HepG2 (cell line): Measurements from ENCODE around the gene GALNT10. TPM values are rescaled to one million over a fixed set of nuclear protein-coding genes. Genes with fewer than 3 reads are reported as not detected.

ENCODE experiments used
- ATAC-seq: fragments of 200-7000 bp; cut with Tn5 transposase; 3 replicates; pipeline ENCODE4 v1.9.1; 2020; ENCODE audit warnings: mild to moderate bottlenecking, moderate library complexity
- BruUV-seq: library from RNA; stranded (reverse); fragments of 400-500 nt; replicated peaks from 2 replicates; lab custom pipeline; 2021; lab: Mats Ljungman, UMichigan
- CTCF ChIA-PET: fragments of 300-600 bp; formaldehyde crosslinking; extraction: SDS; loops from one replicate; lab custom pipeline; 2021; ENCODE audit warnings: low total read pairs, inconsistent platforms, low intra/inter-chr PET ratio; lab: Yijun Ruan, JAX
- POLR2A ChIA-PET: fragments of 350-600 bp; sonication (Branson Sonifier 250); formaldehyde crosslinking; loops from one replicate; lab custom pipeline; 2020; ENCODE audit warnings: antibody characterized with exemption, inconsistent platforms; lab: Yijun Ruan, JAX
- DNase-seq: peaks from one replicate; pipeline ENCODE4 v3.0.0-alpha.2; 2015; ENCODE audit warnings: low spot score
- FAIRE-seq: peaks from 3 replicates; lab custom pipeline; 2011; peaks lifted over from hg19 to GRCh38; lab: Jason Lieb, UNC
- H2AFZ ChIP-seq: one replicate; pipeline ENCODE4 v1.6.1; 2011; ENCODE audit warnings: low read length, inconsistent platforms
- H3K27ac ChIP-seq: fragments of 300-600 bp; 3 replicates; pipeline ENCODE4 v1.8.0; 2011; ENCODE audit warnings: mixed run types, mild to moderate bottlenecking, mixed read lengths, low read length, inconsistent platforms; ENCODE audit not compliant: insufficient read depth; ENCODE audit errors: extremely low read length
- H3K27me3 ChIP-seq, 2 experiments: fragments of 200-600 bp in 1 of 2; 2 replicates in 1 of 2; 3 replicates in 1 of 2; pipeline versions ENCODE4 v1.6.0 to v1.8.0; 2011; ENCODE audit warnings: low read length in 2 of 2, mild to moderate bottlenecking in 2 of 2, moderate library complexity in 2 of 2, inconsistent platforms in 1 of 2; ENCODE audit not compliant: insufficient read depth in 2 of 2, control insufficient read depth in 1 of 2
- H3K36me3 ChIP-seq, 2 experiments: fragments of 200-600 bp in 1 of 2; replicated peaks in 1 of 2; 2 replicates in 1 of 2; 3 replicates in 1 of 2; pipeline versions ENCODE4 v1.5.1 to v1.8.0; 2011; ENCODE audit warnings: low read length in 2 of 2, inconsistent platforms in 1 of 2; ENCODE audit not compliant: insufficient read depth in 2 of 2, control insufficient read depth in 1 of 2
- H3K4me1 ChIP-seq: 2 replicates; pipeline ENCODE4 v1.5.1; 2012; ENCODE audit warnings: low read length, inconsistent platforms; ENCODE audit not compliant: insufficient read depth
- H3K4me2 ChIP-seq: 2 replicates; pipeline ENCODE4 v1.6.0; 2011; ENCODE audit warnings: low read depth, low read length, inconsistent platforms
- H3K4me3 ChIP-seq, 3 experiments: fragments of 200-600 bp in 1 of 3; sonication (generic), shearing (Covaris generic) in 1 of 3; replicated peaks in 1 of 3; 2 replicates each; pipeline ENCODE4 v1.5.1; 2011 to 2016; ENCODE audit warnings: low read length in 3 of 3, inconsistent platforms in 2 of 3, low read depth in 2 of 3, mild to moderate bottlenecking in 2 of 3, control low read depth in 1 of 3, mixed read lengths in 1 of 3; ENCODE audit not compliant: insufficient read depth in 1 of 3
- H3K79me2 ChIP-seq: one replicate; pipeline ENCODE4 v1.6.1; 2011; ENCODE audit warnings: low read length, inconsistent platforms; ENCODE audit not compliant: insufficient read depth
- H3K9ac ChIP-seq: 2 replicates; pipeline ENCODE4 v1.6.0; 2011; ENCODE audit warnings: mild to moderate bottlenecking, low read depth, low read length, inconsistent platforms; ENCODE audit not compliant: insufficient read depth
- H3K9me3 ChIP-seq: 2 replicates; pipeline ENCODE4 v1.5.1; 2012; ENCODE audit warnings: mild to moderate bottlenecking, low read length
- H4K20me1 ChIP-seq: 2 replicates; pipeline ENCODE4 v1.6.0; 2011; ENCODE audit warnings: inconsistent platforms, mild to moderate bottlenecking, low read length, moderate library complexity; ENCODE audit not compliant: insufficient read depth
- ATAD3A ChIP-seq: sonication (generic); formaldehyde crosslinking; IDR thresholded peaks from 2 replicates; pipeline ENCODE4 v1.4.0; 2020; ENCODE audit warnings: missing genetic modification reagents
- CEBPG ChIP-seq: IDR thresholded peaks from 2 replicates; pipeline ENCODE4 v1.6.1; 2016
- HMGA1 ChIP-seq: sonication (generic); formaldehyde crosslinking; conservative IDR thresholded peaks from 2 replicates; pipeline ENCODE4 v1.4.0; 2020; ENCODE audit warnings: missing genetic modification reagents
- HNF1A ChIP-seq, 2 experiments: sonication (generic) in 1 of 2; formaldehyde crosslinking in 1 of 2; IDR thresholded peaks; 2 replicates each; pipeline versions ENCODE4 v1.4.0 to v1.6.1; 2016 to 2020; ENCODE audit warnings: borderline replicate concordance in 1 of 2, low read depth in 1 of 2, mild to moderate bottlenecking in 1 of 2, missing genetic modification reagents in 1 of 2
- KAT8 ChIP-seq: IDR thresholded peaks from 2 replicates; pipeline ENCODE4 v1.6.1; 2016; ENCODE audit warnings: missing genetic modification reagents, missing compliant biosample characterization
- NKX3-1 ChIP-seq: sonication (generic); formaldehyde crosslinking; IDR thresholded peaks from 2 replicates; pipeline ENCODE4 v1.5.0; 2020; ENCODE audit warnings: missing genetic modification reagents
- RERE ChIP-seq: IDR thresholded peaks from 2 replicates; pipeline ENCODE4 v1.6.1; 2016; ENCODE audit warnings: low read depth, missing genetic modification reagents, missing compliant biosample characterization
- RFX5 ChIP-seq: IDR thresholded peaks from 2 replicates; pipeline ENCODE4 v1.6.1; 2011; ENCODE audit warnings: low read depth, low read length, improper control_type of control experiment
- SOX13 ChIP-seq, 3 experiments: fragments of 450-650 bp in 1 of 3; sonication (generic) in 1 of 3; formaldehyde crosslinking in 1 of 3; IDR thresholded peaks in 2 of 3; conservative IDR thresholded peaks in 1 of 3; 2 replicates each; pipeline versions ENCODE4 v1.5.0 to v1.6.1; 2016 to 2020; ENCODE audit warnings: antibody characterized with exemption in 1 of 3, mild to moderate bottlenecking in 1 of 3, missing compliant biosample characterization in 1 of 3, missing genetic modification reagents in 1 of 3, moderate library complexity in 1 of 3
- ZBTB8A ChIP-seq: sonication (generic); formaldehyde crosslinking; IDR thresholded peaks from 2 replicates; pipeline ENCODE4 v1.4.0; 2020; ENCODE audit warnings: mild to moderate bottlenecking, low read depth, missing genetic modification reagents, borderline replicate concordance
- ZNF274 ChIP-seq: sonication (generic); formaldehyde crosslinking; IDR thresholded peaks from 2 replicates; pipeline ENCODE4 v1.5.1; 2020; ENCODE audit warnings: mild to moderate bottlenecking, missing genetic modification reagents
- WGBS: methylation state at CpG from one replicate; pipeline ENCODE4 v1.1.6; 2017; ENCODE audit warnings: low lambda C conversion rate; 5-methylcytosine and 5-hydroxymethylcytosine counted together
- in situ Hi-C: cut with HindIII; loops from 2 replicates; pipeline ENCODE4 v1.10.0; 2017; ENCODE audit warnings: low pct_unique_long_range_greater_than_20kb; ENCODE audit not compliant: extremely low pct_ligation_motif_present
- intact Hi-C: fragments of 100-400 bp; cut with micrococcal nuclease; formaldehyde crosslinking; loops from one replicate; pipeline ENCODE4 v1.10.0; 2022; ENCODE audit not compliant: unreplicated experiment
- polyA plus RNA-seq, 8 experiments: library from polyadenylated mRNA; depleted of rRNA in 3 of 8; stranded (reverse) in 7 of 8; unstranded in 1 of 8; fragments of >200 nt; fragmentation: Illumina TruSeq in 4 of 8; extraction: Trizol in 4 of 8; gene quantifications; 2 replicates each; pipeline versions ENCODE4 v1.2.1 to v1.2.3, GENCODE V29; 2011 to 2016; ENCODE audit warnings: low read depth in 4 of 8, missing spikeins in 1 of 8, mixed read lengths in 1 of 8; ENCODE audit not compliant: insufficient read depth in 1 of 8
- total RNA-seq, 5 experiments: library from RNA; depleted of rRNA; stranded (reverse); fragments of >200 nt; fragmentation: Illumina TruSeq; extraction: Trizol; gene quantifications; 2 replicates each; pipeline ENCODE4 v1.2.3, GENCODE V29; 2016; ENCODE audit warnings: low read depth in 1 of 5

Gene GALNT10
- total and polyA plus RNA-seq, 2 of the 13 experiments (the other 11 are each of a cell fraction or from before 2014, with no cell fraction given): 8.1 to 11.2 TPM

GRCh38 chr5:154300207-154300883 lies 109.8 kb downstream of the GALNT10 start (continued):
- TF ChIP-seq HNF1A (IDR thresholded peaks at IDR 0.05; ENCODE audit: low read depth) (no peak), HNF1A (CRISPR knock-in tag; IDR thresholded peaks at IDR 0.05; ENCODE audit: borderline replicate concordance) (no peak), SOX13 (IDR thresholded peaks at IDR 0.05) (no peak), SOX13 (CRISPR knock-in tag; conservative IDR thresholded peaks at IDR 0.05 in 1 of 2, IDR thresholded peaks at IDR 0.05 in 1 of 2) (no peak), RFX5 (no peak), CEBPG (CRISPR knock-in tag) (no peak), KAT8 (CRISPR knock-in tag) (no peak), NKX3-1 (no peak)

- H3K36me3 ChIP-seq: no peaks in the 10 kb centered on the region; a peak in 1 of 5 replicates
- ATAC-seq (no peak), DNase-seq (no peak), FAIRE-seq (no peak)
- no peaks in the 10 kb centered on the region for H3K9me3 ChIP-seq
- H2AFZ ChIP-seq: no peak overlapping the region
- in situ Hi-C loops: no loop called here
- ChIA-PET POLR2A (no interaction called here), CTCF (no interaction called here)
- no peaks in the 10 kb centered on the region for H3K27me3 ChIP-seq
- H3K4me3 ChIP-seq: no peak overlapping the region
- H3K4me1 ChIP-seq: peaks cover 7% of the 10 kb centered on the region
- no peak overlapping the region for H3K27ac ChIP-seq
- TF ChIP-seq HMGA1 (CRISPR knock-in tag): no peak
- no peak for TF ChIP-seq ZBTB8A (CRISPR knock-in tag)
- no peak for TF ChIP-seq ATAD3A (CRISPR knock-in tag)
- no peak for TF ChIP-seq RERE (CRISPR knock-in tag)
- no peak for TF ChIP-seq ZNF274 (CRISPR knock-in tag)
- no peaks in the 10 kb centered on the region for H4K20me1 ChIP-seq
- H3K9ac ChIP-seq: no peak overlapping the region
- no TSS peak for BruUV-seq
- no peak overlapping the region for H3K4me2 ChIP-seq
- whole genome bisulfite sequencing: 90% methylated on average over 3 of the region's 3 CpGs
- no peaks in the 10 kb centered on the region for H3K79me2 ChIP-seq
- intact Hi-C loops: no loop called here
Observed at GRCh38 chr5:154301726-154302125, 111.2 kb downstream of the GALNT10 start.
